ENCODE measurements around the gene NTNG2.

NTNG2 gene

GRCh38 chr9:132260846-132261245 lies 99.0 kb downstream of the NTNG2 start:
- ATAC-seq: no peak
- TF ChIP-seq, protein P1, sequence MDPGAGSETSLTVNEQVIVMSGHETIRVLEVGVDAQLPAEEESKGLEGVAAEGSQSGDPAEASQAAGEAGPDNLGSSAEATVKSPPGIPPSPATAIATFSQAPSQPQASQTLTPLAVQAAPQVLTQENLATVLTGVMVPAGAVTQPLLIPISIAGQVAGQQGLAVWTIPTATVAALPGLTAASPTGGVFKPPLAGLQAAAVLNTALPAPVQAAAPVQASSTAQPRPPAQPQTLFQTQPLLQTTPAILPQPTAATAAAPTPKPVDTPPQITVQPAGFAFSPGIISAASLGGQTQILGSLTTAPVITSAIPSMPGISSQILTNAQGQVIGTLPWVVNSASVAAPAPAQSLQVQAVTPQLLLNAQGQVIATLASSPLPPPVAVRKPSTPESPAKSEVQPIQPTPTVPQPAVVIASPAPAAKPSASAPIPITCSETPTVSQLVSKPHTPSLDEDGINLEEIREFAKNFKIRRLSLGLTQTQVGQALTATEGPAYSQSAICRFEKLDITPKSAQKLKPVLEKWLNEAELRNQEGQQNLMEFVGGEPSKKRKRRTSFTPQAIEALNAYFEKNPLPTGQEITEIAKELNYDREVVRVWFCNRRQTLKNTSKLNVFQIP (CRISPR knock-in tag; IDR thresholded peaks at IDR 0.05; ENCODE audit: borderline replicate concordance, low read depth): no peak
- TF ChIP-seq ISL1 (CRISPR knock-in tag; IDR thresholded peaks at IDR 0.05) (no peak), ZNF70 (CRISPR knock-in tag; IDR thresholded peaks at IDR 0.05) (no peak), RARB (CRISPR knock-in tag; IDR thresholded peaks at IDR 0.05) (no peak), ZFP30 (CRISPR knock-in tag; IDR thresholded peaks at IDR 0.05) (no peak), TOX (CRISPR knock-in tag; IDR thresholded peaks at IDR 0.05; ENCODE audit: borderline replicate concordance) (no peak), ESRRG (CRISPR knock-in tag; IDR thresholded peaks at IDR 0.05) (no peak), BACH2 (CRISPR knock-in tag; IDR thresholded peaks at IDR 0.05; ENCODE audit: borderline replicate concordance) (no peak), OSR1 (CRISPR knock-in tag; IDR thresholded peaks at IDR 0.05) (no peak), ZNF8 (CRISPR knock-in tag; IDR thresholded peaks at IDR 0.05) (no peak), ARNTL (CRISPR knock-in tag; IDR thresholded peaks at IDR 0.05; ENCODE audit: borderline replicate concordance, low read depth) (no peak), PATZ1 (CRISPR knock-in tag; IDR thresholded peaks at IDR 0.05; ENCODE audit: borderline replicate concordance) (no peak), CREB5 (CRISPR knock-in tag; IDR thresholded peaks at IDR 0.05; ENCODE audit: low read depth) (no peak), ZC3H10 (CRISPR knock-in tag; IDR thresholded peaks at IDR 0.05) (no peak), TCF4 (CRISPR knock-in tag; IDR thresholded peaks at IDR 0.05; ENCODE audit: borderline replicate concordance) (no peak)
- TF ChIP-seq, protein P2, sequence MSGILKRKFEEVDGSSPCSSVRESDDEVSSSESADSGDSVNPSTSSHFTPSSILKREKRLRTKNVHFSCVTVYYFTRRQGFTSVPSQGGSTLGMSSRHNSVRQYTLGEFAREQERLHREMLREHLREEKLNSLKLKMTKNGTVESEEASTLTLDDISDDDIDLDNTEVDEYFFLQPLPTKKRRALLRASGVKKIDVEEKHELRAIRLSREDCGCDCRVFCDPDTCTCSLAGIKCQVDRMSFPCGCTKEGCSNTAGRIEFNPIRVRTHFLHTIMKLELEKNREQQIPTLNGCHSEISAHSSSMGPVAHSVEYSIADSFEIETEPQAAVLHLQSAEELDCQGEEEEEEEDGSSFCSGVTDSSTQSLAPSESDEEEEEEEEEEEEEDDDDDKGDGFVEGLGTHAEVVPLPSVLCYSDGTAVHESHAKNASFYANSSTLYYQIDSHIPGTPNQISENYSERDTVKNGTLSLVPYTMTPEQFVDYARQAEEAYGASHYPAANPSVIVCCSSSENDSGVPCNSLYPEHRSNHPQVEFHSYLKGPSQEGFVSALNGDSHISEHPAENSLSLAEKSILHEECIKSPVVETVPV (CRISPR knock-in tag; IDR thresholded peaks at IDR 0.05): no peak

DNA sequence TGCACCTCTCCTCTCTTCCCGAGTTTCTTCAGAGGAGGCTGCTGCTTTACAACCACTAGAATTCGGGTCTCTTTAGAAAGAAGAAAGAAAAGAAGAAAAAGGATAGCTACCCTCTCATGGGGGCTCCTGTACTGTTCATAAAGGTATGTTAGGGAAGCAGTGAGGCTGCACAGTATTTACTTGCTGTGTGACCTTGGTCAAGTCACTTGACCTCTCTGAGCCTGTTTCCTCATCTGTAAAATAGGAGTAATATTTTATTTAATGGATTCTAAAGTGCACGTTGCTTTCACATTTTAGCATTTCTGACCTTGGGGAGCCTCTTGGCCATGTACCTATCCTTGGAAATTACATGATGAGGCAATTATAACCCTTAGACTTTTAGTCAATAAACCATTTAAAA lies 104.2 kb downstream of the NTNG2 start:
- TF ChIP-seq ISL1 (CRISPR knock-in tag; IDR thresholded peaks at IDR 0.05) (no peak), GLIS3 (CRISPR knock-in tag; IDR thresholded peaks at IDR 0.05) (no peak), PPARA (CRISPR knock-in tag; IDR thresholded peaks at IDR 0.05; ENCODE audit: borderline replicate concordance) (no peak), BACH2 (CRISPR knock-in tag; IDR thresholded peaks at IDR 0.05; ENCODE audit: borderline replicate concordance) (no peak), ZNF8 (CRISPR knock-in tag; IDR thresholded peaks at IDR 0.05) (no peak), SNAI2 (CRISPR knock-in tag; IDR thresholded peaks at IDR 0.05) (no peak), TOX (CRISPR knock-in tag; IDR thresholded peaks at IDR 0.05; ENCODE audit: borderline replicate concordance) (no peak), CREB5 (CRISPR knock-in tag; IDR thresholded peaks at IDR 0.05; ENCODE audit: low read depth) (no peak), ZC3H10 (CRISPR knock-in tag; IDR thresholded peaks at IDR 0.05) (no peak), TCF4 (CRISPR knock-in tag; IDR thresholded peaks at IDR 0.05; ENCODE audit: borderline replicate concordance) (no peak), ZFP3 (CRISPR knock-in tag; IDR thresholded peaks at IDR 0.05) (no peak), ZNF565 (CRISPR knock-in tag; conservative IDR thresholded peaks at IDR 0.05; ENCODE audit: low read depth) (no peak), ESRRG (CRISPR knock-in tag; IDR thresholded peaks at IDR 0.05) (no peak), ZNF70 (CRISPR knock-in tag; IDR thresholded peaks at IDR 0.05) (no peak), ARNTL (CRISPR knock-in tag; IDR thresholded peaks at IDR 0.05; ENCODE audit: borderline replicate concordance, low read depth) (no peak), TSHZ2 (CRISPR knock-in tag; IDR thresholded peaks at IDR 0.05) (no peak), OSR1 (CRISPR knock-in tag; IDR thresholded peaks at IDR 0.05) (no peak), ZFP30 (CRISPR knock-in tag; IDR thresholded peaks at IDR 0.05) (no peak), RARB (CRISPR knock-in tag; IDR thresholded peaks at IDR 0.05) (no peak)
- TF ChIP-seq, protein P2 (CRISPR knock-in tag; IDR thresholded peaks at IDR 0.05): no peak
- no peak for ATAC-seq
